Mammary epithelial cell (primary cell): ENCODE data around the gene CCDC148.

ENCODE experiments used
- CTCF ChIP-seq, 2 donors: IDR thresholded peaks in 1 of 2; conservative IDR thresholded peaks in 1 of 2; 2 replicates each; pipeline ENCODE4 v1.5.1; 2011 to 2012; ENCODE audit warnings: inconsistent platforms in 2 of 2, low read length in 2 of 2, mild to moderate bottlenecking in 2 of 2, control low read depth in 1 of 2, low read depth in 1 of 2; ENCODE audit not compliant: insufficient read depth in 1 of 2; ENCODE audit errors: extremely low read depth in 1 of 2
- EZH2 ChIP-seq: IDR thresholded peaks from 2 replicates; pipeline ENCODE4 v1.6.1; 2012; ENCODE audit warnings: low read length, inconsistent platforms, borderline replicate concordance

DNA sequence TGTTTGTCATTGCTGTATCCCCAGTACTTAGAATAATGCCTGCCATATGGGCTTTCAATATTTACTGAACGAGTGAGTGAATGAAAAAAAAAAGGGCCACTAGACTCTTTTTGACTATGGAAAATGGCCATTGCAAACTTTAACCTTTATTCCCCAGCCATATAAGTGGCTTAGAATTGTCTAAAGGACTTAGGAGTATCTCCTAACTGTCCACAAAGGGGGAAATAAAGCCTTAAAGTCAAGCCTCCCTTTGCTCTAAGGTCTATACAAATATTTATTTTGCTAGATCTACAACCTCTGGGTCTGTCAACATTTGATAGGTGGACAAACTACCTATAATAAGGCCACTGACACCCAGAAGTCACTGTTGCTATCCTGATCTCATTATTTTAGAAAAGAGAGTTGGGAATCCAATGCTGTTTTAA lies 329.2 kb downstream of the CCDC148 start:
- TF ChIP-seq CTCF (conservative IDR thresholded peaks at IDR 0.05 in 1 of 2, IDR thresholded peaks at IDR 0.05 in 1 of 2; ENCODE audit: extremely low read depth in 1 of 2, insufficient read depth in 1 of 2, low read depth in 1 of 2, low read length in 2 of 2) (no peak), EZH2 (no peak)
